ENCODE results near the gene ZNF236. TPM values are rescaled to one million over a fixed set of nuclear protein-coding genes. Genes with fewer than 3 reads are reported as not detected.
"Not testable (repeated sequence)": the region's sequence is repeated elsewhere in the genome, so short reads cannot be mapped to it uniquely, and the experiment has no call there.

The ZNF236 gene
- total and polyA plus RNA-seq, 10 of the 15 experiments (the other 5 are each of a cell fraction or from before 2014, with no cell fraction given), result 1.0 to 14.4 (median 5.9) TPM

DNA sequence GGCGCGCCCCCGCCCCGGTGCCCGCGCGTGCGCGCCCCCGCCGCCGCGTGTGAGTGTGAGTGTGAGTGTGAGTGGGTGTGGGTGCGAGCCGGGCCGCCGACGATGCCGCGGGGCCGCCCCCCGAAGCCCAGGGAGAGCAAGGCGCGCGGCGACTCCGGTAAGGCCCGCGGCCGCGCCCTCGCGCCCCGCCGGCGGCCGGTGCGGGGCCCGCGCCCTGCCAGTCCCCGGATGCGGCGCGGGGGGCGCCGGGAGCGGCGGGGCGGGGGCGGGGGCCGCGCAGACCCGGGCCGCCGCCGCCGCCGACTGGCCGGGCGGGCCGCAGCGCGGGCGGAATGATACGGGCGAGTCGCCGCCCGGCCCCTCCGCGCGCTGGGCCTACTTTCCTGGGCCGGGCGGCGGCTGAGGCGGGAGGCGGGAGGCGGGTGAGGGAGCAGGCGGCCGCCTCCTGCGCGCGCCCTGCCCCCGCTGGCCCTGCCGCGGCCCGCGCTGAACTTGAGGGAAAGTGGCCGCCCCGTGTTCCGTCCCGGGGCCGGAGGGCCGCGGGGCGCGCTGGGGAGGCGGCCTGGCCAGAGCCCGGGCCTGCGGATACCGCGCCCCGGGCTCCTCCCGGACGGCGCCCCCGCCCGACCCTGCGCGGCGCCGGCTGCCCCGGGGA, at the start of gene ZNF236 (continued):
- TF ChIP-seq TAF1 (IDR thresholded peaks at IDR 0.05; ENCODE audit: borderline replicate concordance, low read depth, low read length), result peak; percentile 93
- TF ChIP-seq, protein P1, sequence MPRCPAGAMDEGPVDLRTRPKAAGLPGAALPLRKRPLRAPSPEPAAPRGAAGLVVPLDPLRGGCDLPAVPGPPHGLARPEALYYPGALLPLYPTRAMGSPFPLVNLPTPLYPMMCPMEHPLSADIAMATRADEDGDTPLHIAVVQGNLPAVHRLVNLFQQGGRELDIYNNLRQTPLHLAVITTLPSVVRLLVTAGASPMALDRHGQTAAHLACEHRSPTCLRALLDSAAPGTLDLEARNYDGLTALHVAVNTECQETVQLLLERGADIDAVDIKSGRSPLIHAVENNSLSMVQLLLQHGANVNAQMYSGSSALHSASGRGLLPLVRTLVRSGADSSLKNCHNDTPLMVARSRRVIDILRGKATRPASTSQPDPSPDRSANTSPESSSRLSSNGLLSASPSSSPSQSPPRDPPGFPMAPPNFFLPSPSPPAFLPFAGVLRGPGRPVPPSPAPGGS (IDR thresholded peaks at IDR 0.05; ENCODE audit: borderline replicate concordance, insufficient read depth, low read depth, low read length, poor library complexity, severe bottlenecking), result peak; percentile 27
- TF ChIP-seq NRF1 (conservative IDR thresholded peaks at IDR 0.05; ENCODE audit: low read depth, low read length), result no peak
- TF ChIP-seq BRCA1 (IDR thresholded peaks at IDR 0.05; ENCODE audit: low read depth, low read length), result no peak
- TF ChIP-seq RFX5 (IDR thresholded peaks at IDR 0.05; ENCODE audit: low read depth, low read length), result no peak
- peak; percentile 88 for TF ChIP-seq CHD2 (IDR thresholded peaks at IDR 0.05; ENCODE audit: borderline replicate concordance, low read depth, low read length)
- no peak for TF ChIP-seq CEBPB (IDR thresholded peaks at IDR 0.05; ENCODE audit: borderline replicate concordance in 1 of 2, low read depth in 2 of 2, low read length in 2 of 2)

GRCh38 chr18:76772665-76773064, 49.7 kb upstream of the ZNF236 start:
- ChIA-PET CTCF (no interaction called here), RAD21 (ENCODE audit: unreplicated experiment) (no interaction called here), POLR2A (no interaction called here), SMC1A (ENCODE audit: uncharacterized antibody, unreplicated experiment) (no interaction called here)
- no peak for DNase-seq (ENCODE audit: low read depth, low spot score)
- no TSS peak for BruUV-seq (replicated peaks)
- 78% methylated on average over 8 of the region's 8 CpGs for WGBS (ENCODE audit: insufficient coverage, insufficient replicate concordance, low lambda C conversion rate, missing lambda C conversion rate)
- Histone ChIP-seq H3K27ac (ENCODE audit: control insufficient read depth, insufficient read depth) (no peak overlapping the region), H3K9me3 (replicated peaks; ENCODE audit: control insufficient read depth, insufficient read depth, low read length) (no peaks in the 10 kb centered on the region; the same call in 1 of the 3 replicates), H3K9ac (ENCODE audit: control insufficient read depth, insufficient read depth, low read length) (no peak overlapping the region), H3K36me3 (ENCODE audit: control insufficient read depth in 2 of 2, insufficient read depth in 2 of 2, low read length in 1 of 2) (no peaks in the 10 kb centered on the region), H3K4me3 (no peak overlapping the region), H3K27me3 (replicated peaks in 1 of 2; ENCODE audit: control insufficient read depth in 2 of 2, insufficient read depth in 2 of 2, low read length in 1 of 2) (no peaks in the 10 kb centered on the region), H2AFZ (ENCODE audit: control insufficient read depth, low read depth, low read length) (no peak overlapping the region), H3K79me2 (ENCODE audit: control insufficient read depth, insufficient read depth, low read length) (no peaks in the 10 kb centered on the region), H4K20me1 (ENCODE audit: control insufficient read depth, insufficient read depth) (no peaks in the 10 kb centered on the region), H3K4me1 (ENCODE audit: control insufficient read depth, insufficient read depth, low read length) (no peaks in the 10 kb centered on the region), H3K4me2 (ENCODE audit: control insufficient read depth, insufficient read depth) (no peak overlapping the region)
- in situ Hi-C loops (cut with MboI), result no loop called here
- TF ChIP-seq, protein P2, sequence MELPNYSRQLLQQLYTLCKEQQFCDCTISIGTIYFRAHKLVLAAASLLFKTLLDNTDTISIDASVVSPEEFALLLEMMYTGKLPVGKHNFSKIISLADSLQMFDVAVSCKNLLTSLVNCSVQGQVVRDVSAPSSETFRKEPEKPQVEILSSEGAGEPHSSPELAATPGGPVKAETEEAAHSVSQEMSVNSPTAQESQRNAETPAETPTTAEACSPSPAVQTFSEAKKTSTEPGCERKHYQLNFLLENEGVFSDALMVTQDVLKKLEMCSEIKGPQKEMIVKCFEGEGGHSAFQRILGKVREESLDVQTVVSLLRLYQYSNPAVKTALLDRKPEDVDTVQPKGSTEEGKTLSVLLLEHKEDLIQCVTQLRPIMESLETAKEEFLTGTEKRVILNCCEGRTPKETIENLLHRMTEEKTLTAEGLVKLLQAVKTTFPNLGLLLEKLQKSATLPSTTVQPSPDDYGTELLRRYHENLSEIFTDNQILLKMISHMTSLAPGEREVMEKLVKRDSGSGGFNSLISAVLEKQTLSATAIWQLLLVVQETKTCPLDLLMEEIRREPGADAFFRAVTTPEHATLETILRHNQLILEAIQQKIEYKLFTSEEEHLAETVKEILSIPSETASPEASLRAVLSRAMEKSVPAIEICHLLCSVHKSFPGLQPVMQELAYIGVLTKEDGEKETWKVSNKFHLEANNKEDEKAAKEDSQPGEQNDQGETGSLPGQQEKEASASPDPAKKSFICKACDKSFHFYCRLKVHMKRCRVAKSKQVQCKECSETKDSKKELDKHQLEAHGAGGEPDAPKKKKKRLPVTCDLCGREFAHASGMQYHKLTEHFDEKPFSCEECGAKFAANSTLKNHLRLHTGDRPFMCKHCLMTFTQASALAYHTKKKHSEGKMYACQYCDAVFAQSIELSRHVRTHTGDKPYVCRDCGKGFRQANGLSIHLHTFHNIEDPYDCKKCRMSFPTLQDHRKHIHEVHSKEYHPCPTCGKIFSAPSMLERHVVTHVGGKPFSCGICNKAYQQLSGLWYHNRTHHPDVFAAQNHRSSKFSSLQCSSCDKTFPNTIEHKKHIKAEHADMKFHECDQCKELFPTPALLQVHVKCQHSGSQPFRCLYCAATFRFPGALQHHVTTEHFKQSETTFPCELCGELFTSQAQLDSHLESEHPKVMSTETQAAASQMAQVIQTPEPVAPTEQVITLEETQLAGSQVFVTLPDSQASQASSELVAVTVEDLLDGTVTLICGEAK (IDR thresholded peaks at IDR 0.05; ENCODE audit: borderline replicate concordance), result no peak
- TF ChIP-seq HCFC1 (IDR thresholded peaks at IDR 0.05; ENCODE audit: low read length), result no peak
- intact Hi-C loops (cut with micrococcal nuclease; ENCODE audit: unreplicated experiment), result no loop called here
- ATAC-seq, result no peak
- FAIRE-seq, result no peak

DNA sequence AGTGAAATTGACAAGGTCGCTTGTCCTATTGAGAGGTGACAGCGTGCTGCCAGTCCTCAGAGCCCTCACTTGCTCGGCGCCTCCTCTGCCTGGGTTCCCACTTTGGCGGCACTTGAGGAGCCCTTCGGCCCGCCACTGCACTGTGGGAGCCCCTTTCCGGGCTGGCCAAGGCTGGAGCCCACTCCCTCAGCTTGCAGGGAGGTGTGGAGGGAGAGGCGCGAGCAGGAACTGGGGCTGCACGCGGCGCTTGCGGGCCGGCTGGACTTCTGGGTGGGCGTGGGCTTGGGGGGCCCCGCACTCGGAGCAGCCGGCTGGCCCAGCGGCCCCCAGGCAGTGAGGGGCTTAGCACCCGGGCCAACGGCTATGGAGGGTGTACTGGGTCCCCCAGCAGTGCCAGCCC, 45.3 kb upstream of the ZNF236 start:
- H3K9me3 ChIP-seq (replicated peaks; ENCODE audit: control insufficient read depth, insufficient read depth, low read length); H3K36me3 ChIP-seq (ENCODE audit: control insufficient read depth in 2 of 2, insufficient read depth in 2 of 2, low read length in 1 of 2); ATAC-seq; in situ Hi-C loops (cut with MboI); POLR2A ChIA-PET; BruUV-seq (replicated peaks); intact Hi-C loops (cut with micrococcal nuclease; ENCODE audit: unreplicated experiment); H2AFZ ChIP-seq (ENCODE audit: control insufficient read depth, low read depth, low read length); H3K4me2 ChIP-seq (ENCODE audit: control insufficient read depth, insufficient read depth); H3K27me3 ChIP-seq (replicated peaks in 1 of 2; ENCODE audit: control insufficient read depth in 2 of 2, insufficient read depth in 2 of 2, low read length in 1 of 2); H3K27ac ChIP-seq (ENCODE audit: control insufficient read depth, insufficient read depth); H3K4me1 ChIP-seq (ENCODE audit: control insufficient read depth, insufficient read depth, low read length); DNase-seq (ENCODE audit: low read depth, low spot score); CTCF ChIA-PET; RAD21 ChIA-PET (ENCODE audit: unreplicated experiment); H3K9ac ChIP-seq (ENCODE audit: control insufficient read depth, insufficient read depth, low read length); H4K20me1 ChIP-seq (ENCODE audit: control insufficient read depth, insufficient read depth); H3K79me2 ChIP-seq (ENCODE audit: control insufficient read depth, insufficient read depth, low read length); H3K4me3 ChIP-seq; FAIRE-seq: not testable (repeated sequence)
- SMC1A ChIA-PET (ENCODE audit: uncharacterized antibody, unreplicated experiment), result interaction anchor here (0.6 kb wide), 1 partner anchor 454 kb away, joined by 3 read pairs; no protein-coding TSS in a partner anchor
- 66% methylated on average over 22 of the region's 22 CpGs for WGBS (ENCODE audit: insufficient coverage, insufficient replicate concordance, low lambda C conversion rate, missing lambda C conversion rate)
